NB4 (cell line): ENCODE data around the gene TIPRL.

ENCODE experiments used
- DNase-seq: peaks from one replicate; pipeline ENCODE4 v3.0.0; 2010; ENCODE audit warnings: low read depth
- H3K4me3 ChIP-seq: one replicate; pipeline ENCODE4 v1.5.1; 2011; ENCODE audit warnings: mild to moderate bottlenecking, low read depth, low read length, moderate library complexity
- MYC ChIP-seq: IDR thresholded peaks from 2 replicates; pipeline ENCODE4 v1.6.1; 2011; ENCODE audit warnings: low read depth, low read length
- POLR2A ChIP-seq: IDR thresholded peaks from 2 replicates; pipeline ENCODE4 v1.6.1; 2011; ENCODE audit warnings: mild to moderate bottlenecking; ENCODE audit not compliant: insufficient read length; ENCODE audit errors: extremely low read depth
- TF ChIP-seq, protein P1 (sequence below): IDR thresholded peaks from one replicate; pipeline ENCODE4 v1.5.1; 2012; ENCODE audit warnings: low read depth, low read length
- TF ChIP-seq, protein P2 (sequence below): IDR thresholded peaks from 2 replicates; pipeline ENCODE4 v1.6.1; 2011; ENCODE audit warnings: low read depth, low read length

The TIPRL gene

DNA sequence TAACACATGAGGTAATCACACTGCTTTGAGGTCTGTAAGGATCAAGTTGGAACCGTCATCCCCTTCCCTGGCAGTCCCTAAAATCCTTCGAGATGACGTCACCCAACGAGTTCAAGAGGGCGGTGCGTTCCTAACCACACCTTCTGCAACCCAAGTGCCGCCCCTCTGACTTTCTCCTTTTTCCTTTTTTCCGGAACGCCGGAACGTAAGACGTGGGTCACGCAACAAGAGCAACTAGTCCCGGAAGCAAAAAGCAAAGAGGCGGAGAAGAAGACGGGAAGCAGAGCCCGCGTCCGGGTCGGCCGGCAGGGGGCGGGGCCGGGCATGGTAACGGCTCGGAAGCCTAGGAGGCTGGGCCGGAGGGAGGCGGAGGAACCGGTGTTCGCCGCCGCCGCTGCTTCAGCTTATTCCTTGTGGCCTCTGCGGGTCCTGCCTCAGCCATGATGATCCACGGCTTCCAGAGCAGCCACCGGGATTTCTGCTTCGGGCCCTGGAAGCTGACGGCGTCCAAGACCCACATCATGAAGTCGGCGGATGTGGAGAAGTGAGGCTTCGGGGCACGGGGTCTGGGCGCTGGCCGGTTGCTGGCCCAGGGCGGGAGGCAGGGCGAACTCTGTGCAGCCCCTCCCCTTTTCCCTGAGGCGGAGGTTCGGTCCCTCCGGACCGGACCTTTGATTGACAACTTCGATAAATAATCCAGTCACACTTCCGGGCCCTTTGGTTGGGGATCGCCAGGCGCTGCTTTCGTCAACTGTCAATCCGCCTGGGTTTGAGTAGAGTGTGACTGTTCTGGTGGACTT, at the start of gene TIPRL:
TSS of gene TIPRL (plus strand) at position 325 of the 800 bp plus-strand sequence. CDS start at position 441, 116 bp downstream.
- peak within 1 kb of the TSS; percentile 93 for H3K4me3 ChIP-seq
- peak; percentile 57 for TF ChIP-seq POLR2A
- TF ChIP-seq, protein P1, sequence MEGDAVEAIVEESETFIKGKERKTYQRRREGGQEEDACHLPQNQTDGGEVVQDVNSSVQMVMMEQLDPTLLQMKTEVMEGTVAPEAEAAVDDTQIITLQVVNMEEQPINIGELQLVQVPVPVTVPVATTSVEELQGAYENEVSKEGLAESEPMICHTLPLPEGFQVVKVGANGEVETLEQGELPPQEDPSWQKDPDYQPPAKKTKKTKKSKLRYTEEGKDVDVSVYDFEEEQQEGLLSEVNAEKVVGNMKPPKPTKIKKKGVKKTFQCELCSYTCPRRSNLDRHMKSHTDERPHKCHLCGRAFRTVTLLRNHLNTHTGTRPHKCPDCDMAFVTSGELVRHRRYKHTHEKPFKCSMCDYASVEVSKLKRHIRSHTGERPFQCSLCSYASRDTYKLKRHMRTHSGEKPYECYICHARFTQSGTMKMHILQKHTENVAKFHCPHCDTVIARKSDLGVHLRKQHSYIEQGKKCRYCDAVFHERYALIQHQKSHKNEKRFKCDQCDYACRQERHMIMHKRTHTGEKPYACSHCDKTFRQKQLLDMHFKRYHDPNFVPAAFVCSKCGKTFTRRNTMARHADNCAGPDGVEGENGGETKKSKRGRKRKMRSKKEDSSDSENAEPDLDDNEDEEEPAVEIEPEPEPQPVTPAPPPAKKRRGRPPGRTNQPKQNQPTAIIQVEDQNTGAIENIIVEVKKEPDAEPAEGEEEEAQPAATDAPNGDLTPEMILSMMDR, result peak; percentile 19
- TF ChIP-seq, protein P2, sequence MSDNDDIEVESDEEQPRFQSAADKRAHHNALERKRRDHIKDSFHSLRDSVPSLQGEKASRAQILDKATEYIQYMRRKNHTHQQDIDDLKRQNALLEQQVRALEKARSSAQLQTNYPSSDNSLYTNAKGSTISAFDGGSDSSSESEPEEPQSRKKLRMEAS, result no peak; the same call in 1 of the 2 replicates
- TF ChIP-seq MYC, result no peak
- DNase-seq, result peak; percentile 96

DNA sequence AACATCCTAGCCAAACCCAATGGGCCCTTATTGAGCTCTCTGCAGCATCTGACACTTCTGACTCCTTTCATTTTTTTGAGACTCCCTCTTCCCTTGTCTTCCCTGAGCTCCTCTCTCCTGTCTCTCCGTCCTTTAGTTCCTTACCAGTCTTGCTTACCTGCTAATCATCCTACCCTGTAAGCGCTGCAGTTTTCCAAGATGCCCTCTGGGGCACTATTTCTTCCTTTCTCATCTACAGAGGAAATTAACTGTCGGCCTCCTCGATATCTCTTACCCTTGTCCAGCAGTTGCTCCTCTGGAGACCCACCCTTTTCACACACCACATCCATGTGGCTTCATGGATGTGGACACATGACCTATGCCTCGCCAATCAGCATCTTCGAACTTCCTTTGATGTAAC, 48.8 kb upstream of the TIPRL start:
- no peak overlapping the region for H3K4me3 ChIP-seq
- DNase-seq, result no peak
- TF ChIP-seq, protein P1, result no peak
- TF ChIP-seq MYC, result no peak
- TF ChIP-seq POLR2A, result no peak
- TF ChIP-seq, protein P2, result no peak

DNA sequence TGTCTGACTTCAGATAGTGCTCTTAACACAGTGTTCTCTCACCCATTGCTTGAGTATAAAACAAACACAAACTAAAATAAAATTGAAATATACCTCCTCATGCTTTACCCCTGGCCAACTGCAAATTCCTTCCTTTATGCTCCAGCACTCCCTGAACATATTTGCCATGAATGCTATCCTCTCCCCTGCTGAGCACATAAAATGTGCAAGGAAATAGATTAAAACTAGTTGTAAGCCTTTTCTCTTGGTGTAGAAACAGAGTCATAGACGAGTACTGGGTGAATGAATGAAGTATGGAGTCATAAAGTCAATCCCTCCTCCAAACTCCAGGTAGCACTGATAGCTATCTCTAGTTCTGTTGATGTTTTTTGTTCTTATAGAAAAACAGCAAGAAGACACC, 44.6 kb upstream of the TIPRL start:
- no peak for DNase-seq
- no peak overlapping the region for H3K4me3 ChIP-seq
- TF ChIP-seq, protein P1, result no peak
- TF ChIP-seq POLR2A (no peak), MYC (no peak)
- TF ChIP-seq, protein P2, result no peak

DNA sequence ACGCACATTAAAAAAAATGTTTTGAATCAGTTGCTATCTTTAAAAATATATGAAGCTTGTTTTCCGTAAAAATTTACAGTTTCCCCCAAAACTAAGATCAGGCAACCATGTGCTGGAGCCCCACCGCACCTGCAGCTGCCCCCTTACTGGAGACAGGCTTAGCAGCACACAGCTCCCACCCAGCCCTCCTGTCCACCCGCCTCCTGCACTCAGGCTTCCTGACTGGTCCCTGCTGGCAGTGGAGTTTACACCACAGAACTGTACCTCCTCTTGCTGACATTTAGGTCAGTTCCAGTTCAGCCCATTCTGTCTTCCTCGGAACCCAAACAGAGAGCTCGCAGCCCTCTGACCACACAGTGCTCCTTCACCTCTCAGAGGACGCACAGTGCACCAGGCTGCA, 44.1 kb upstream of the TIPRL start:
- TF ChIP-seq, protein P2, result no peak
- TF ChIP-seq MYC, result no peak
- TF ChIP-seq, protein P1, result no peak
- TF ChIP-seq POLR2A, result no peak
- no peak for DNase-seq
- H3K4me3 ChIP-seq, result no peak overlapping the region

DNA sequence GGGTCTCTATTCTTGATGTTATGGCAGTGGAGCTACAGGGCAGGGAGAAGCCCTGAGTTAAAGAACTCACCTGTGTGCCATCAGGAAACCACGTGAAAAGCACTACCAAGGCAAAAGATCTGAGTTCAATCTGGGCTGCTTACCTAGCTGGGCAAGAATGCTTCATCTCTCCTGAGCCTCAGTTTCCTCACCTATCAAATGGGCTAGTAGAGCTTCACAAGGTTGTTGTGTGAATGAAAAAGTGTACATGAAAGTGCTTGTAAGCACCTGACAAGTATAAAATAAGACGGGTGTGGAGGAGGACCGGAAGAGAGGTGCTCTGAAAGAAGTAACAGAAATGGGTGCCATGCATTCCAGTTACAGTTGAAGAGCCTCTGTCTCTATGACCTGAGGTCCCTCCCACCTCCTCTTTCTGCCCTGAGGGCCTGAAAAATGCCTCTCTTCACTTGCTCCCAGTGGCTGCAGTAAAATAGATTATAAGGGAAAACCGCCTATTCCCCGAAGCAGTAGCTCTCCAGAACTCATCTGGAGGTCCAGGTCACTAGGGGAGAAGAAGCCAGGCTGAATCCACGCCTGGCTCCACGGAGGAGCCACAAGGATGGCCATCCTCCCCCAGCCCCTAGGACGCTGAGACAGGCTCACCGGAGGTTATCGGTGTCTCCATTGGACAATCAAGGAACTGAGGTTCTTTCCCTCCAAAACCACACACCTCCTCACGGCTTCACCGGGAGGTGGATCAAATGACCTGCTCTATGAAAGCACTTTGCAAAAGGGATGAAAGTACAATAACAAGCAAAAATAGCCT, 43.4 kb upstream of the TIPRL start:
- DNase-seq, result no peak
- no peak overlapping the region for H3K4me3 ChIP-seq
- TF ChIP-seq, protein P2, result no peak
- TF ChIP-seq POLR2A, result no peak
- TF ChIP-seq MYC, result no peak
